ENCODE results near the gene MYO19. TPM values are rescaled to one million over a fixed set of nuclear protein-coding genes. Genes with fewer than 3 reads are reported as not detected.

Gene MYO19
- total and polyA plus RNA-seq, 2 of the 8 experiments (the other 6 are each of a cell fraction or from before 2014, with no cell fraction given) = 126 to 163 TPM

DNA sequence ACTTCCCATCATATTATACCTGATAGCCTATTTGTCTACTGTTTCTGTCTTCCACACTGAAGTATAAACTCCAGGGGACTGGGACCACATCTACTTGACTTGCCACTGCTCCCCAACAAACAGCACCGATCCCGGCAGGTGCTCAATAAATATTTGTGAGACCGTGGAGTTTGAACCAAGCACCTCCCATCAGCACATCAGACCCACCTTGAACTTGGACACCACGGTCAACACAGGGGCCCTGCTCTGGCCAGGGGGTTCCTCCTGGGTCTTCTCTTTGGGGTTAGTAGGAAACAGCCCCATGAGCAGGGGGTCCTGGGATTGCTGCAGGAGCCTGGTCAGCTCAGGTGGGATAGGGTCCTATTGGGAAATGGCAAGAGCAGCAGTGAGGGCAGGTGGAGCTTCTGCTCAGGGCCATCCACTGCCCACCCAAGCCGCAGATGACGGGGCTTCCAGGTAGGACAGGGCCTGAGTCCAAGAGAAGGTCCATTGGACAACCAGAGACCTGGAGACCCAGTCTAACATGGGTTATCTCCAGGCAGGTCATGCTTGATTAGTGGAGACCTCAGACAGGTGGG lies 28.3 kb downstream of the MYO19 start:
- no peaks in the 10 kb centered on the region for H3K27me3 ChIP-seq (replicated peaks in 1 of 4; ENCODE audit: control insufficient read depth in 3 of 4, extremely low read depth in 1 of 4, insufficient read depth in 3 of 4, low read length in 3 of 4)
- no peak overlapping the region for H2BK15ac ChIP-seq (ENCODE audit: low read length)
- no peak overlapping the region for H2BK20ac ChIP-seq (ENCODE audit: low read length)
- H3K79me2 ChIP-seq (ENCODE audit: control insufficient read depth in 1 of 2, insufficient read depth in 2 of 2, low read length in 2 of 2) = no peaks in the 10 kb centered on the region
- H3K36me3 ChIP-seq (ENCODE audit: control insufficient read depth in 2 of 4, insufficient read depth in 4 of 4, low read length in 3 of 4) = peaks cover 46 to 94% (median 90%) of the 10 kb centered on the region in 4 experiments; a peak in 7 of 8 replicates
- H3K4me3 ChIP-seq (ENCODE audit: extremely low read depth in 1 of 4, insufficient read depth in 2 of 4, low read depth in 3 of 4, low read length in 4 of 4) = no peak overlapping the region
- no peak overlapping the region for H3K4ac ChIP-seq (replicated peaks; ENCODE audit: insufficient read length, low read depth, low read length)
- no peak overlapping the region for H4K8ac ChIP-seq (ENCODE audit: extremely low read depth, insufficient read depth, low read length)
- H4K20me1 ChIP-seq (replicated peaks in 1 of 2; ENCODE audit: control insufficient read depth in 1 of 2, insufficient read depth in 2 of 2, low read length in 2 of 2) = peaks cover 5% of the 10 kb centered on the region in 2 experiments
- no peak overlapping the region; a peak in 1 of 7 replicates for H3K9ac ChIP-seq (replicated peaks in 1 of 4; ENCODE audit: extremely low read depth in 1 of 4, low read depth in 3 of 4, low read length in 3 of 4)
- no peak overlapping the region for H3K4me2 ChIP-seq (ENCODE audit: insufficient read depth in 1 of 2, low read depth in 2 of 2, low read length in 2 of 2)
- FAIRE-seq (no peak), DNase-seq (ENCODE audit: low read depth in 1 of 2, low spot score in 2 of 2) (no peak)
- no peaks in the 10 kb centered on the region for H3K4me1 ChIP-seq (replicated peaks in 1 of 4; ENCODE audit: control insufficient read depth in 3 of 4, insufficient read depth in 4 of 4, low read length in 3 of 4)
- H4K91ac ChIP-seq (replicated peaks; ENCODE audit: insufficient read length, low read length) = no peak overlapping the region
- 0 out of 2 replicates have a peak, but pooled peaks cover 3% of the 10 kb centered on the region for H3K23me2 ChIP-seq (ENCODE audit: low read depth, low read length)
- H3K27ac ChIP-seq (ENCODE audit: low read depth, low read length) = no peak overlapping the region
- no peak overlapping the region for H2AK5ac ChIP-seq (ENCODE audit: low read depth, low read length)
- CTCF ChIA-PET (ENCODE audit: partially characterized antibody) = interaction anchor here (1.3 kb wide), 1 partner anchor 20 kb away, joined by 3 read pairs; no protein-coding TSS in a partner anchor
- H2AFZ ChIP-seq (ENCODE audit: low read length) = no peak overlapping the region
- no peak overlapping the region for H3K18ac ChIP-seq (ENCODE audit: extremely low read depth, low read length)
- H4K5ac ChIP-seq (ENCODE audit: insufficient read length, low read depth, low read length) = no peak overlapping the region
- H2BK12ac ChIP-seq (ENCODE audit: low read depth, low read length) = no peak overlapping the region
- H3K14ac ChIP-seq (ENCODE audit: insufficient read length) = no peak overlapping the region
- H3K9me3 ChIP-seq (ENCODE audit: insufficient read depth in 2 of 2, low read depth in 1 of 2, low read length in 1 of 2) = no peaks in the 10 kb centered on the region
- POLR2A ChIA-PET (ENCODE audit: partially characterized antibody) = interaction anchor here (0.8 to 13.9 kb wide), 9 partner anchors 10 to 94 kb away, joined by 3 to 205 read pairs (median 5); partner anchors contain the start of genes MYO19, PIGW and ZNHIT3
- H3K79me1 ChIP-seq (ENCODE audit: low read depth, low read length) = no peaks in the 10 kb centered on the region
- H2BK120ac ChIP-seq (replicated peaks; ENCODE audit: low read depth, low read length) = no peak overlapping the region
- WGBS, 2 experiments (ENCODE audit: extremely low coverage in 1 of 2, insufficient coverage in 1 of 2, insufficient read length in 1 of 2, insufficient replicate concordance in 2 of 2, low coverage in 1 of 2, low lambda C conversion rate in 2 of 2, missing lambda C conversion rate in 1 of 2) = 86% methylated on average over 6 of the region's 6 CpGs; no CpG with 5 or more reads in 1 of the 2 experiments
- H2BK5ac ChIP-seq (ENCODE audit: low read depth, low read length) = no peak overlapping the region
- H3K23ac ChIP-seq (ENCODE audit: insufficient read length) = no peak overlapping the region
- no peak overlapping the region for H3K56ac ChIP-seq (replicated peaks; ENCODE audit: insufficient read length, low read depth, low read length)
- TF ChIP-seq, protein P1, sequence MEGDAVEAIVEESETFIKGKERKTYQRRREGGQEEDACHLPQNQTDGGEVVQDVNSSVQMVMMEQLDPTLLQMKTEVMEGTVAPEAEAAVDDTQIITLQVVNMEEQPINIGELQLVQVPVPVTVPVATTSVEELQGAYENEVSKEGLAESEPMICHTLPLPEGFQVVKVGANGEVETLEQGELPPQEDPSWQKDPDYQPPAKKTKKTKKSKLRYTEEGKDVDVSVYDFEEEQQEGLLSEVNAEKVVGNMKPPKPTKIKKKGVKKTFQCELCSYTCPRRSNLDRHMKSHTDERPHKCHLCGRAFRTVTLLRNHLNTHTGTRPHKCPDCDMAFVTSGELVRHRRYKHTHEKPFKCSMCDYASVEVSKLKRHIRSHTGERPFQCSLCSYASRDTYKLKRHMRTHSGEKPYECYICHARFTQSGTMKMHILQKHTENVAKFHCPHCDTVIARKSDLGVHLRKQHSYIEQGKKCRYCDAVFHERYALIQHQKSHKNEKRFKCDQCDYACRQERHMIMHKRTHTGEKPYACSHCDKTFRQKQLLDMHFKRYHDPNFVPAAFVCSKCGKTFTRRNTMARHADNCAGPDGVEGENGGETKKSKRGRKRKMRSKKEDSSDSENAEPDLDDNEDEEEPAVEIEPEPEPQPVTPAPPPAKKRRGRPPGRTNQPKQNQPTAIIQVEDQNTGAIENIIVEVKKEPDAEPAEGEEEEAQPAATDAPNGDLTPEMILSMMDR (IDR thresholded peaks at IDR 0.05; ENCODE audit: control extremely low read depth in 1 of 3, insufficient read depth in 1 of 3, low read depth in 1 of 3, low read length in 3 of 3) = no peak
- TF ChIP-seq SP4 (IDR thresholded peaks at IDR 0.05; ENCODE audit: low read length) (no peak), CHD1 (IDR thresholded peaks at IDR 0.05; ENCODE audit: low read depth, low read length) (no peak), SIRT6 (IDR thresholded peaks at IDR 0.05; ENCODE audit: low read length) (no peak), EGR1 (IDR thresholded peaks at IDR 0.05; ENCODE audit: borderline replicate concordance, low read depth, low read length) (no peak), HDAC2 (IDR thresholded peaks at IDR 0.05; ENCODE audit: borderline replicate concordance in 1 of 2, low read depth in 2 of 2, low read length in 2 of 2) (no peak), CREB1 (IDR thresholded peaks at IDR 0.05) (no peak), TBP (IDR thresholded peaks at IDR 0.05; ENCODE audit: low read depth, low read length) (no peak), BACH1 (IDR thresholded peaks at IDR 0.05; ENCODE audit: low read length) (no peak), SRF (IDR thresholded peaks at IDR 0.05; ENCODE audit: low read depth, low read length) (no peak), SIX5 (IDR thresholded peaks at IDR 0.05; ENCODE audit: low read depth, low read length) (no peak)

Data from H1 (cell line).